Astrocyte (in vitro differentiated cells and primary cell): ENCODE data around the gene FAM168B.

Source experiments
- CTCF ChIP-seq: IDR thresholded peaks from 2 replicates; pipeline ENCODE4 v1.5.1; 2011; ENCODE audit warnings: low read depth, mild to moderate bottlenecking, inconsistent platforms, low read length, moderate library complexity; ENCODE audit not compliant: insufficient read depth
- EZH2 ChIP-seq: IDR thresholded peaks from 2 replicates; pipeline ENCODE4 v1.6.1; 2012; ENCODE audit warnings: mild to moderate bottlenecking, low read length, inconsistent platforms; ENCODE audit not compliant: insufficient read depth

GRCh38 chr2:131033786-131034121 lies 59.5 kb downstream of the FAM168B start:
- TF ChIP-seq CTCF = no peak
- TF ChIP-seq EZH2 = no peak
